Peyer's patch (tissue), 4 donors: ENCODE measurements around the gene CFAP20DC. TPM values are rescaled to one million over a fixed set of nuclear protein-coding genes. Genes with fewer than 3 reads are reported as not detected.
A peak's percentile ranks its signal among the peaks of the same experiment; 100 is the strongest.

ENCODE experiments used
- DNase-seq, 3 donors: peaks; one replicate each; pipeline ENCODE4 v3.0.0-alpha.2; 2017 to 2019
- H3K27ac ChIP-seq, 4 donors: fragments of 200-600 bp; sonication (generic); one replicate each; pipeline ENCODE4 v1.5.1; 2016 to 2019
- H3K27me3 ChIP-seq, 2 donors: fragments of 200-600 bp; sonication (generic); one replicate each; pipeline ENCODE4 v1.5.1; 2019
- H3K36me3 ChIP-seq, 3 donors: fragments of 200-600 bp; sonication (generic); one replicate each; pipeline ENCODE4 v1.5.1; 2016 to 2019
- H3K4me1 ChIP-seq, 4 donors: fragments of 200-600 bp; sonication (generic); one replicate each; pipeline ENCODE4 v1.5.1; 2016 to 2019
- H3K4me3 ChIP-seq, 4 donors: fragments of 200-600 bp; sonication (generic); 1 replicate in 3 of 4; 2 replicates in 1 of 4; pipeline ENCODE4 v1.5.1; 2016 to 2019; ENCODE audit warnings: mild to moderate bottlenecking in 1 of 4
- H3K9me3 ChIP-seq, 4 donors: fragments of 200-600 bp; sonication (generic); one replicate each; pipeline ENCODE4 v1.5.1; 2016 to 2019; ENCODE audit warnings: mild to moderate bottlenecking in 1 of 4
- CTCF ChIP-seq, 6 experiments: fragments of 450-650 bp in 4 of 6; fragments of 200-600 bp in 2 of 6; sonication (generic) in 1 of 6; IDR thresholded peaks; one replicate each; pipeline ENCODE4 v1.5.1; 2017 to 2019; ENCODE audit warnings: antibody characterized with exemption in 6 of 6, mild to moderate bottlenecking in 3 of 6, moderate library complexity in 1 of 6
- POLR2A ChIP-seq, 2 donors: fragments of 450-650 bp; IDR thresholded peaks; one replicate each; pipeline ENCODE4 v1.5.1; 2017; ENCODE audit warnings: antibody characterized with exemption in 2 of 2, mild to moderate bottlenecking in 2 of 2, moderate library complexity in 2 of 2
- total RNA-seq, 4 donors: library from RNA; depleted of rRNA; stranded (reverse); fragments of >200 nt; gene quantifications; one replicate each; pipeline ENCODE4 v1.1.0, GENCODE V29; 2016

Gene CFAP20DC
- total RNA-seq, 4 donors from 2014 or later: not detected

GRCh38 chr3:58751235-58751634 lies 298.6 kb downstream of the CFAP20DC start:
- DNase-seq: no peak
- no peak for TF ChIP-seq CTCF (IDR thresholded peaks at IDR 0.05)
- no peak for TF ChIP-seq POLR2A (IDR thresholded peaks at IDR 0.05)
- H3K36me3 ChIP-seq: no peaks in the 10 kb centered on the region

GRCh38 chr3:58749948-58750347 lies 299.9 kb downstream of the CFAP20DC start:
- H3K27me3 ChIP-seq: no peaks in the 10 kb centered on the region
- H3K36me3 ChIP-seq: no peaks in the 10 kb centered on the region
- no peaks in the 10 kb centered on the region for H3K4me1 ChIP-seq
- no peak overlapping the region for H3K27ac ChIP-seq
- TF ChIP-seq POLR2A (IDR thresholded peaks at IDR 0.05) (no peak), CTCF (IDR thresholded peaks at IDR 0.05) (no peak)
- DNase-seq: no peak
- no peak overlapping the region for H3K4me3 ChIP-seq
- H3K9me3 ChIP-seq: no peaks in the 10 kb centered on the region

More at GRCh38 chr3:58751235-58751634, 298.6 kb downstream of the CFAP20DC start:
- H3K9me3 ChIP-seq: no peaks in the 10 kb centered on the region
- H3K4me3 ChIP-seq: no peak overlapping the region
- H3K27me3 ChIP-seq: no peaks in the 10 kb centered on the region
- no peaks in the 10 kb centered on the region for H3K4me1 ChIP-seq
- no peak overlapping the region for H3K27ac ChIP-seq

- no peaks in the 10 kb centered on the region for H3K27me3 ChIP-seq
- TF ChIP-seq CTCF (IDR thresholded peaks at IDR 0.05): no peak
- no peak for TF ChIP-seq POLR2A (IDR thresholded peaks at IDR 0.05)
- no peak overlapping the region for H3K4me3 ChIP-seq
- H3K27ac ChIP-seq: no peak overlapping the region
- no peaks in the 10 kb centered on the region for H3K9me3 ChIP-seq
- H3K4me1 ChIP-seq: no peaks in the 10 kb centered on the region
- H3K36me3 ChIP-seq: no peaks in the 10 kb centered on the region
- DNase-seq: no peak
Observed at GRCh38 chr3:58748024-58748423, 301.8 kb downstream of the CFAP20DC start.

GRCh38 chr3:58746758-58747157 lies 303.1 kb downstream of the CFAP20DC start:
- H3K27ac ChIP-seq: no peak overlapping the region
- no peaks in the 10 kb centered on the region for H3K4me1 ChIP-seq
- TF ChIP-seq CTCF (IDR thresholded peaks at IDR 0.05): no peak
- no peak for TF ChIP-seq POLR2A (IDR thresholded peaks at IDR 0.05)
- no peak for DNase-seq
- no peaks in the 10 kb centered on the region for H3K27me3 ChIP-seq
- H3K36me3 ChIP-seq: no peaks in the 10 kb centered on the region
- H3K4me3 ChIP-seq: no peak overlapping the region
- H3K9me3 ChIP-seq: no peaks in the 10 kb centered on the region

- DNase-seq: no peak
- TF ChIP-seq POLR2A (IDR thresholded peaks at IDR 0.05): no peak
- no peak for TF ChIP-seq CTCF (IDR thresholded peaks at IDR 0.05)
- Histone ChIP-seq H3K27ac (no peak overlapping the region), H3K4me3 (no peak overlapping the region), H3K4me1 (no peaks in the 10 kb centered on the region), H3K36me3 (no peaks in the 10 kb centered on the region), H3K27me3 (no peaks in the 10 kb centered on the region), H3K9me3 (no peaks in the 10 kb centered on the region)
Observed at GRCh38 chr3:58743296-58743695, 306.5 kb downstream of the CFAP20DC start.

GRCh38 chr3:58742239-58742638 lies 307.6 kb downstream of the CFAP20DC start:
- Histone ChIP-seq H3K4me1 (no peaks in the 10 kb centered on the region), H3K4me3 (no peak overlapping the region), H3K9me3 (no peaks in the 10 kb centered on the region), H3K27ac (no peak overlapping the region), H3K27me3 (no peaks in the 10 kb centered on the region), H3K36me3 (no peaks in the 10 kb centered on the region)
- peak in 1 of 3 donors; percentile 54 for DNase-seq
- no peak for TF ChIP-seq CTCF (IDR thresholded peaks at IDR 0.05)
- TF ChIP-seq POLR2A (IDR thresholded peaks at IDR 0.05): no peak
